HG03196 (cell line): ENCODE measurements around the gene RPL38.

ENCODE experiments used
- ATAC-seq: cut with Tn5 transposase; IDR thresholded peaks from one replicate; pipeline ENCODE4 v1.9.1; 2021; ENCODE audit not compliant: unreplicated experiment

The RPL38 gene

DNA sequence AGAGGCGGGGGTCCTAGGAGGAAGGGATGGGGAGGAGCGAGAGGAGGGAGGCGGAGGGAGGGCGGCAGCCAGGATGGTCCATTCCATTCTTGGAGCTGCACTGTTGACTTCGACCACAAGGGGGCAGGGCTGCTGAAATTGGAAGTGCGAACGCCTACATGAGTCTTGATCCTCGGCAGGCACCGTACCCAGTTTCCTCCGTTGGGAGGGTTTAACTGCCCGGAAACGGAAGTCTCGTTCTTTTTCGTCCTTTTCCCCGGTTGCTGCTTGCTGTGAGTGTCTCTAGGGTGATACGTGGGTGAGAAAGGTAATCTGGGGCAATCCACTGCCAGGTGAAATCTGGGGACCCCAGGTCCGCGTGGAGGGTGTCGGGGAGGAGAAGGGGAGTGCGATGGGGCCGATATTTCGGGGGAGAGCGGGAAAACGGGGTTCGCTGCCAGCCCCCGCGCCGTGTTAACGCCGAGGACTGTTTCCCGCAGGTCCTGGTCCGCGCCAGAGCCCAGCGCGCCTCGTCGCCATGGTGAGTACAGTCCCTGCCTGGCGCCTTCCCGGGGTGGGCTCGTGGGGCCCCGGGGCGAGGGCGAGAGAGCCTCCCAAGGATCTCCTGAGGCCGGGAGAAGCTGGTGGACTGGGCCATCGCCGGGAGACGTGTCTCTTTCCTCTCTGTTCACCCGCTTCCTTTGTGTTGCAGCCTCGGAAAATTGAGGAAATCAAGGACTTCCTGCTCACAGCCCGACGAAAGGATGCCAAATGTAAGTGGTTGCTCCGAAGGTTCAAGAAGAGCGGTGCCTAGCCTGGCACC, at the start of gene RPL38:
RPL38 (plus strand) TSS at position 240 of the 802 bp plus-strand sequence; CDS start at position 518, 278 bp downstream.
- peak; percentile 79 for ATAC-seq

DNA sequence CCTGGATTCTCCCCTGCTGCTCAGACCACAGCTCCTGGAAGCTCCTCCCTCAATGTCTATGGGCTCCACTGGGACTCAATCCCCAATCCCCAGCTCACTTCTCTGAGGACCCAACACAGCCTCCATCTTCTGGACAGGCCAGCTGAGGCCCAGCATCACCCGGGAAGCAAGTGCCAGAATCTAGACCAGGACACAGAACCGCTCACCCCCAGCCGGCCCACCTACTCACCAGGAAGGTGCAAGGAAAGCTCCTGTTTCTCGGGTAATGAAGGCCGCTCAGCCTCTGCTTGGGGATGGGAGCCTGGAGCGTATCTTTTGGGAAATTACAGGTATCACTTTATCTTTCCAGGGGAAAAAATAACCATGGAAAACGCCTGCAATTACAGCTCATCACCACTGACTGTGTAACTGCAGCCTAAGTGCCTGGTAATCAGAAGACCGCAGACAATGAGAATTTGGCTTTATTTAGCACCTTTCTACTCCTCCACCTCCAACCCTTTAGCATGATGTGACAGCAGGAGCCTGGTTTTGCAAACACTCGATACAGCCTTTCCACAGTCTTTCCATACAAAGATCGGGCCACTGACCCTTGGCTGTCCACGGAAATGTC, 49.6 kb upstream of the RPL38 start:
- no peak for ATAC-seq

DNA sequence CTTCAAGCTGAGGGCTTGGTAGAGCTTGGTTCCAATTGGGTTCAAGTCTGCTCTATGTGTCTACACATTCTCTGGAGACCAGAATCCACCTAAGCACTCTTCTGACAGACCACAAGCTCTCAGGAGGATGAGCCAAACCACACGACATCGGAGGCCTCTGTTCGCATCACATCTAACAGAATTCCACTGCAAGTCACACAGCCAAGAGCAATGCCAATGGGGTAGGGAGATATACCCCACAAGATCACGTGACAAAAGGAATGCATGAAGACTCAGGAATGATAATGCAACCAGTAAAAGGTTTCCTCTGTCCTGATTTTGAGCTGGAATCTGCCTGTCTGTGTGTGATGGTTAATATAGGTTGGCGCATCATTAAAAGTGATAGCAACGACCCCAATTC, 46.6 kb upstream of the RPL38 start:
- no peak for ATAC-seq

DNA sequence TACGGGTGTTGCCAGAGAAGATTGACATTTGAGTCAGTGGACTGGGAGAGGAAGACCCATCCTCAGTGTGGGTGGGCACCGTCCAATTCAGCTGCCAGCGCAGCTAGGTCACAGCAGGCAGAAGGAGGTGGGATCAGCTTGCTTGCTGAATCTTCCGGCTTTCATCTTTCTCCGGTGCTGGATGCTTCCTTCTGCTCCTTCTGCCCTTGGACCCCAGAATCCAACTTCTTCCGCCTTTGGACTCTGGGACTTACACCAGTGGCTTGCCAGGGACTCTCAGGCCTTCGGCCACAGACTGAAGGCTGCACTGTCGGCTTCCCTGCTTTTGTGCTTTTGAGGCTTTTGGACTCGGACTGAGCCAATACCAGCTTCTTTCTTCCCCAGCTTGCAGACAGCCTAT, 46.1 kb upstream of the RPL38 start:
- ATAC-seq, result no peak

DNA sequence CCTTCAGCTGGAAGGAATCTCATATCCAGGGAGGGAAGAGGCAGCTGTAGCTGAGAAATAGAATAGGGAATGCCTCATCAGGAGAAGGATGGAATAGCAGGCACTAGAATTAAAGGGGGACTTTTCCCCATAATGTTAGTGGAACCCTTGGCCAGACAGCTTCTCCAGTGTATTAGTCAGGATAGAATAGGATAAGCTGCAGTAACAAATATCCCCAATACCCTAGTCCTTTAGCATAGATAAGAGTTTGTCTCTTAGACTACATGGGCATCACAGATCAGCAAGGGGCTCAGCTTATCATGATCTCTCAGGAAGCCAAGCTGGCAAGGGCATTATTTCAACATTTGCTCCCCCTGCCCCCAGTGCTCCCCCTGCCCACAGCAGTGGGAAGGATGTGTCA, 44.7 kb upstream of the RPL38 start:
- no peak for ATAC-seq

DNA sequence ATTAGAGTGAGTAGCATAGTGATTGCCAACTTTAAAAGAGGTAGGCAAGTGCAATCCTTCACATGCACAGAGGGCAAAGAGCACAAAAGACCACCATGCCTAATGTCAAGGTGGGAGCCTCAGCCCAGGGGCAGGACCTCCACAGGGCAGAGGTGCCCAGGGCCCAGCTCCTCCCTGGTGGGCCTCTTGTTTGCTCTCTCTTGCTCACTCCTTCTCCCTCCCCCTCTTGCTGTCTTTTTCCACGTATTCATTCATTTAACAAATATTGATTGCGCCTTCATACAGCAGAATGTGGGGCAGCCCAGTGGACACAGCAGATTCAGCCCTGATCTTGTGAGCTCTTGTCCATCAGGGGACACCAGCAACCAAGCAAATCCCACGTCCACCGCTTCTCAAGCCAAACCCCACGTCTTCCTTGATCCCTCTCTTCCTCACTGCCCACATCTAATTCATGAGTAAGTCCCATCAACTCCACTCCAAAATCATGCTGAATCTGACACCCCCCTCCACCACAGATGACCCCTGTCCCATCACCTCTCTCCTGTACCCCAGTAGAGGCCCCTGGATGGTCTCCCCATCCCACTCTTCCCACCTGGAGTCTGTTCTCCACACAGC, 44.1 kb upstream of the RPL38 start:
- ATAC-seq, result no peak

DNA sequence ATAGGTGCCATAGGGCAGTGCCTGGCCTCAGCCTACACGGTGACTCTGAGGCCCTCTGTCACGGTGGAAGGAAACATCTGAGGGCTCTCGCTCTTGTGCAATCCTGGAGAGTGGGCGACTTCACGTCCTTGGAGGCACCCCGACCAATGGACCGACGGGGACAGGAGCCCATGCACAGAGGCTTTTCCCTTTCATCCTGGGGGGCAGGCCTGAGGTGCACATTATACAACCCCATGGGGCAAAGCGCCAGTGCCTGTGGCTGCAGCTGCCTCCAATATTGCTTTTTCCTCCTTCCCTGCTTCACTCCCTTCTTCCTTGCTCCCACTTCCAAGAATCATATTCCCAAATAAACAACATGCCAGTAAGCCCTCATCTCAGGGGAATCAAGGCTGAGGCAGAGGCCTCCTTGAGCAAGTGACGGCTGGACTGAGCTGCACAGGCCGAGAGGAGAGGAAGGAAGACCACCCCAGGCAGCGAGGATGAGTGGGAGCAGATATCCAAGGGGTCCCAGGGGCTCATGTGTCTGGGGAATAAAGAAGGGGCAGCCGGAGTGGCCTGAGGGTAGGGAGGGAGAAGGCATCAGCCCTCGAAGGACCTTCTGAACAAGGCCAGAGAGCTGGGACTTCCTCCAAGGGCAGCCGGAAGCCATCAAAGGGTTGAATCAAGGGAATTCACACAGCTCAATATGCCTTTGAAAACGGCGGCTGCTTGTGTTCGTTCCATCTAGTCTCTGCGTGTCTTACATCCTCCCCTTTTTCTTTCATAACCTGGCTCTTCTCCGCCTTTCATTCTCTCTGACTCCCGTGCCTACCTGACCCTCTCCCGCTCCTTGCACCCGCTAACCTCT, 42.6 kb upstream of the RPL38 start:
- no peak for ATAC-seq

DNA sequence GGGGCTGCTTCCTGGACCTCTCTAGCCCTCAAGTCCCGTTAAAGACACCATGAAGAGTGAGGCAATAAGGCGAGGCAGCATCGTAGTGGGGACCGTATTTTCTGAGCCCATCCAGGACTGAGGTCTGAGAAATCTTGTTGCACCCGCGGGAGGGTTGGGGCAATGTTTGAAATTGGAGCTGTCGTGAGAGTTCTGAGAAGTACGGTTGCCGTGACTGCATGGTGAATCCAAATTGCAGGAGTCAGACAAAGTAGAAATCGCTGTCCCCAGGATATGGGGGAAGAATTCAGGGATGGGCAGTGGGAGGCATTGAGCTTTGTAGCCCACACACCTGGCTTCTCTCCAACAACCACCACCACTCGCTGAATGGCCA, 42.0 kb upstream of the RPL38 start:
- ATAC-seq, result no peak

DNA sequence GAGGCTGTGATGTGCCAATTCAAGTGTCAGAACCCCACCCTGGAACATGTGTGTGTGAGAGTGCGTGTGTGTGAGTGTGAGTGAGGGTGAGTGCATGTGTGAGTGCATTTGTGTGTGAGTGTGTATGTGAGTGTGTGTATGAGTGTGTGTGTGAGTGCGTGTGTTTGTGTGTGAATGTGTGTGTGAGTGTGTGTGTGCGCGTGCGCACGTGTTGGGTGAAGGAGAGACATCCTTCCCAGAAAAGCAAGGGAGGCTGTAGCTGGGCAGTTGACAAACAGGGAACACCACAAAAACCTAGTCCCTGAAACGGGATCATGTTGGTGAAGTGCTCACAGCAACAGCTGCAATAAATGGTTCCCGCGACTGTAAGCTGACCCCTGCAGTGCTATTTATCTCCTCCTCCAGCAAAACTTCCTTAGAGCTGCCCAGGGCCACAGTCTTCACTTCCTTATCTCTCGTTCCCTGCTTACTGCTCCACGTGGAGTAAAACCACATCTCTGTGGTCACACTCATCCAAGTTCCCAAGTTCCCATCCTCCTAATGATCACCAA, 40.1 kb upstream of the RPL38 start:
- ATAC-seq, result no peak

DNA sequence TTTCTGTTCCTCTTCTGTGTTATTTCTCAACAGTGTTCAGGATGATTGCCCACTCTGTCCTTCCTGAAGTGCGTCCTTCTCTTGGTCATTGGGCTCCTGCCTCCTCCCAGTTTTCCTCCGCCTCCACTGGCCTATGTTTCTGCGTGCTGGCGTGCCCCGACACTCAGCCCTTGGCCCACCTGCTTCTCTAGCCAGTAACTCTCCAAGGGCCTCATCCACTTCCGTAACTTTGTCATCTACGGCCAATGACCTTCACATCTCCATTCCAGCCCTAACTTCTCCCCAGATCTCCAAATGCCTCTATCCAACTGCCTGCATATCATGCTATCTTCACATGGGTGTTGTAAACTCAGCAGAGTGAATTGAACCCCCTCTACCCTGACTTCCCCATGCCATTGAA, 39.6 kb upstream of the RPL38 start:
- no peak for ATAC-seq

DNA sequence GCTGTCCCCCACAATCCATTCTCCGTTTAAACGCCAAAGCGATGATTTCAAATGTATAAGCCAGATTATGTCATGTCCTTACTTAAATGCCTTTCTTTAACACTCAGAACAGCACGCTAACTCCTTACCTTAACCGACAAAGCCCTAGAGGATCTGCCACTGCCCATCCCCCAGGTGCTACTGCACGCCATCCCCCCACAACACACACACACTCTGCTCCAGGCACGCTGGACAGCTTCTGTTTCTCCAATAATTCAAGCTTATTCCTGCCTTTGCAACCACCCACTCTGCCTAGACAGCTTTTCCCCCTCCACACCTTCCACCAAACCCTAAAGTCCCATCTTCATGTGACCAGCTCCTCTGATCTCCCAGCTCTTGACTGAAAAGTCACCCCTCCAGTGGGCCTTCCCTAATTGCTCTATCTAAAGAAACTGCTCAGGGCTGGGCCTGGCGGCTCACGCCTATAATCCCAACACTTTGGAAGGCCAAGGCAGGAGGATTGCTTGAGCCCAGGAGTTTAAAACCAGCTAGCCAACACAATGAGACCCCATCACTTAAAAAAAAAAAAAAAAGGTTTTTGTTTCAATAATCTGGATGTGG, 38.9 kb upstream of the RPL38 start:
- no peak for ATAC-seq

DNA sequence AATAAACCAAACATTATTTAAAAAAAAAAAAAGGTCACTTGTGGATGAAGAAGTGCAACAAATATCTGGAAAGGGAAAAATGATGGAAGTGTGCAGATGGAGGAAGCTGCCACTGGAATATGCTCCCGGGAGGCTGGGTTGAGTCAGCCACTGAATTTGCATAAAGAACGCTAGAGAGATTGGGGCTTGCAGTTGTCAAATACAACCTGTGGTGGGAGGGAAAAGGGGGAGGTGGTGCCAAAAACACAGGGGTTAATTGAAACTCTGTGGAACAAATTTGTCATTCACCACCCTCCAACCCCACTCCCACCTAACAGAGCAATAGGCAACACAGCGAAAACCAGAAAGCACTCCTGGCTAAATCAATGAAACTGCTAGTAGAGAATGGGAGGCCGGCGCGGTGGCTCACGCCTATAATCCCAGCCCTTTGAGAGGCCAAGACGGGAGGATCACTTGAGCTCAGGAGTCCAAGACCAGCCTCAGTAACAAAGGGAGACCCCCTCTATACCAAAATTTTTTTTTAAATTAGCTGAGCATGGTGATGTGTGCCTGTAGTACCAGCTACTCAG, 37.6 kb upstream of the RPL38 start:
- no peak for ATAC-seq

DNA sequence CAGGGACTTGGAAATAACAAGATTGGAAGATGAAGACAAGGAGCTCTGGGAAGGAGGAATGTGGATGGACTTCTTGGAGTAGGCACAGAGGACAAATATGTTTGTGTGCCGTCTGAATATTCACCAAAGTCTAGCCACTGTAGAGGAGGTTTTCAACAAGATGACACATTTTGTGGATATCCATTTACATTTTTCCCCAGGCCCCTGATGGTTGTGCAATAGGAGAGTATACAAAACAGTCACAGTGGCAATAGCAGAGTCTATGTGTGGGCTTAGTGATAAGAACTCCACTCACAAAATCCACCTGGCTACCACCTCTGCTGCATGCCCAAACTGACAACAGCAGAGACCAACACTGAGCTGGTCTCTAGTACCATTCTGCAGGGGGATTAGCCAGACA, 32.6 kb upstream of the RPL38 start:
- ATAC-seq, result no peak

DNA sequence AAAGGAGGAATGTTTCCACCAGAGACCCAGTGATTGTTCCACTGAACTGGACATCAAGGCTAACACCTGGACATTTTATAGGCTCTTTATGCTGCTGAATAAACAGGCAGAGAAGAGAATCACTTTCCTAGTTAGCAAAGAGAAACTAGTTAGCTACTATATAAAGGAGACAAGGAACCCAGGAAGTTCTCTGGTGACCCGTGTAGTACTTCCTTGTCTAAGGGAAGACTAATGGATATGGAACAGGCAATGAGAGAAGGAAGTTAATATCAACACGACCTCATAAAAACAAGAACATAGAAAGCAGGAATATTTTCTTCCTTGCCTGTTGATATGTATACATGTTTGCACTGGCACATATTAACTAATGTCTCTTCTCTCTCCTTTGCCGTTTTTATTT, 30.8 kb upstream of the RPL38 start:
- ATAC-seq, result no peak

DNA sequence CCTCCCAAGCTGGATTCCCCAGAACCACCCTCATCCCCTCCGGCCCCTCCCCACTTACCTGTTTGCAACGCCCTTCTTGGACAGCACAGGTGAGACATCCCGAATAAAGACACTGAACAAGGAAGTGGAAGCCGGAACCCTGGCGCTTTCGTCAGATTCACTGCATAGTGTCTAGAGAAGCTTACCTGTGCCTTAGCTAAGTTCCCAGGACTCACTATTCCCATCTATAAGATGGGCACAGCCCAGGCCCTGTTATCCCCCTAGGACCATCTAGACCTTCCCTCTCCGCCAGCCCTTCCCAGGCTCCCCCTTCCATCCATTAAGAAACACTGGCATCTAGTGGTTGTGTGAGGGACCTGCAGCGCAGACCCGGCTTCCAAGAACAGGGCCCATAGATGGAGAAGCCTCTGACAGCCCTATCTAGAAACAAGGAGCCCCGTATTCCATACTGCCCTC, 26.9 kb upstream of the RPL38 start:
- ATAC-seq, result no peak

DNA sequence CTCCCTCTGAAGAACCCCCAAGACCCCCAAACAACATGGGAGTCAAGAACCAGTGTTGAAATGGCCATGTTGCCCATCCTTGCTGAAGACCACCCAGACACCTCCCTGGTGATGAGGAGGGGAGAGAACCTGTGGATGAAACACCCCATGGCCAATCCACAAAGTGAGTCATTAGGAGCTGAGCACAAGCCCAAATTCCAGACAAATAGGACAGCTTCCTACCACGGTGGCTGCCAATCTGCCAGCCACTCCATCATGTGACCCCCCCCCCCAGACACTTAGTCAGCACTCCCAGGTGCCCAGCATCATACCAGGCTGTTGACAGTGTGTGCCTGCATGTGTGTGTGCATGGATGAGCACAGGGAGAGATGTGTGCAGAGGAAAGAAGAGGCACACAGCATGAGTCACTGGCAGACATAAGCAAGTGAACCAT, 26.4 kb upstream of the RPL38 start:
- ATAC-seq, result no peak

DNA sequence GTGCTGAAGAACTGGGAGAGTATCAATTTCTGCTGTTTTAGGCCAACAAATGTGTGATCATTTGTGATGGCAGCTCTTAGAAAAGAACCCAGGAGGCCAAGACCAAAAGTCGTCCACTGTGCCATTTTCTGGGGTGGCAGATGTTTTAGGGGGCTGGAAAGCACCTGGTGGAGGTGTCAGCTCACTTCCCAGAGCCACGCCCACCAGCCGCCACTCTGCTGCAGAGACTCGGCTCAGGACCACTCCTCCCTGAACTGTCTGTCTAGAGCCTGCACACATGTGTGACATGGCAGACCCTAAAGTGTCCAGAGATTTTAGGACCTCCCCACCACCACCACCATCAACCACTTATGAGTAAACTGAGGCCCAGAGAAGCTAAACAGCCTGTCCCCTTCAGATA, 23.9 kb upstream of the RPL38 start:
- no peak for ATAC-seq

DNA sequence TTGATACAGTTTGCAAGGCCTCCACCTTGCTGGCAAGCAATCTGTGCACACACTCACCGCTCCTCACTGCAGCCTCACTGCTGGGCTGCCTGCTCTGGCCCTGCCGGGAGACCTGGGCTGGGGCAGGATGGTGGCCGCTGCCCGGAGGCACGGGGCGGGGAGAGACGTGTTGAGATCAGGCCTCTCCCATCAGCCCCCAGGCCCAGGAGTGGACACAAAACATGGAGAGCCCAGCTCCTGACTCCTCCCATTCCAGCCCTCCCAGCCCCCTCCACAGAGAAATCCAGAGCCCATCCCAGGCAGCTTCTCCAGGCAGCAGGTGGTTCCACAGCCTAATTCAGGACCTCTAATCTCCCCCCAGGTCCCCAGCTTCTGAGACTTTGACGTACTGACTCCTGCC, 23.1 kb upstream of the RPL38 start:
- ATAC-seq, result no peak

DNA sequence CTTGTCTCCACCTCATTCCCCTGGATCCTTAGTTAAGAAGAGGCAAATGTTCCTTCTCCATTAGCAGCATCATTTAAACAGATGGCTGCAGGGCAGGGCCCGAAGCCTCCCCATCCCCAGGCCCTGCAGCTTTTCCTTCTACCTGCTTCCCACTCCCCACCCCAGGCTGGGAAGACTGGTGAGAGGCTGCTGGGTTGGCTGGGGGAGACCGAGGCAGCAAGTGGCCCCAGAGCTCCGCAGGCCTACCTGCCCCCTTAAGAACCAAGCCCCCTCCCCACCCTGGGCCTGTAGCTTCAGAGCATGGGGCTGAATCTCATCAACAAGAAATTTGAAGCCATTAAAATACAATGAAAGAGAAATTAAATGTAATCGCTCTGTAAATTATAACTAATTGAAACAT, 22.1 kb upstream of the RPL38 start:
- no peak for ATAC-seq

DNA sequence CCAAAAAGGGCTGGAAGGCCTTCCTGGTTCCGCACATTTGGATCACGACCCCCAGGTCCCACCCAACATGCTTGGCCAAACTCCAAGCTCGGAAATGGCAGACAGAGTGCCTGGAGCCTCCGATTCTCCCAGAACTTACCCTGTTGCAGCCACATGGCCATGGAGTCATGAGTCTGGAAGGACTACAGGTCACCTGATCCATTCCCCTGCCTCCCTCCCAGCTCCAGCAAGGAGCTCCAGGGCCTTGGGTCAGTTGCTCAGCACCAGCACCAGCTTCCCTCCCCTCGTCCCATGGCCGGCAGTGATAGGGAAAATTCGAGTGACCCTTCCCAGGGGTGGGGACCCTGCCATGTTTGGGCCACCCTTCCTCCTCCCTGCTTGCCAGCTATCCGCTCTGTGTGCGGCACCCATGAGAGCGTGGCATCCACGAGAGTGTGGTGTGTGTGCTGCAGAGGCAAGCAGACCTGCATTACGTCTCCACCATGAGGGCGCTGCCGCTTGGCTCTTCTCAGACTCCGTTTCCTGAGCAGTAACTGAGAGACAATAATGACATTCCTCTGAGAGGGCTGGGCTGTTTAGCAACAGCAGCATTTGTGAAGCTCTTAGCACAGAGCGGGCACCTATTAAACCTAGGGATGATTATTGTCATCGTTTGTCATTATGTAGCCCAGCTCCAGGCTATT, 21.3 kb upstream of the RPL38 start:
- ATAC-seq, result no peak
